Measurements from ENCODE around the gene BIN1. TPM values are rescaled to one million over a fixed set of nuclear protein-coding genes. Genes with fewer than 3 reads are reported as not detected.

BIN1 gene
- total RNA-seq, 1 experiment from 2014 or later, result 58.6 TPM

DNA sequence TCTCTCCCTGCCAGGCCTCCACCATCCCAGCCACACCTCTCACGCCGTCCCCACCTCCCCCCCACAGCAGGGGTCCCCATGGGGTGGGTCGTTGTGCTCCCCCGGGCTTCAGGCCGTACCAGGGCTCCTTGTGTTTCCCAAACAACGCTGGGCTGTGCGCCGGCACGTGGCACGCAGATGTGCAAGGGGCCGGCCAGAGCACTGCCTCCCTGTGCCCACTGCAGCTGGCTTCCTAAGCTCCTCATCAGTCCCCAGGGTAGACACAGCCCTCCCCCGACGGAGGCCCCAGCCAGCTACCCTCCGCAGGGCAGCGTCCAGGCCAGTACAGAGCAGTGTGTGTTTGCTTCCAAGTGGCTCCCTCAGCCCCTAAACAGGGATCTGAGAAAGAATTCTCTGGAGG lies 34.0 kb downstream of the BIN1 start:
- H3K27ac ChIP-seq (ENCODE audit: low read length), result no peak overlapping the region
- TF ChIP-seq POLR2AphosphoS5 (IDR thresholded peaks at IDR 0.05; ENCODE audit: low read depth, low read length) (no peak), SIN3A (IDR thresholded peaks at IDR 0.05; ENCODE audit: borderline replicate concordance, insufficient read depth, low read depth, low read length) (no peak), TCF7L2 (IDR thresholded peaks at IDR 0.05; ENCODE audit: low read depth, low read length) (no peak)
- TF ChIP-seq, protein P1, sequence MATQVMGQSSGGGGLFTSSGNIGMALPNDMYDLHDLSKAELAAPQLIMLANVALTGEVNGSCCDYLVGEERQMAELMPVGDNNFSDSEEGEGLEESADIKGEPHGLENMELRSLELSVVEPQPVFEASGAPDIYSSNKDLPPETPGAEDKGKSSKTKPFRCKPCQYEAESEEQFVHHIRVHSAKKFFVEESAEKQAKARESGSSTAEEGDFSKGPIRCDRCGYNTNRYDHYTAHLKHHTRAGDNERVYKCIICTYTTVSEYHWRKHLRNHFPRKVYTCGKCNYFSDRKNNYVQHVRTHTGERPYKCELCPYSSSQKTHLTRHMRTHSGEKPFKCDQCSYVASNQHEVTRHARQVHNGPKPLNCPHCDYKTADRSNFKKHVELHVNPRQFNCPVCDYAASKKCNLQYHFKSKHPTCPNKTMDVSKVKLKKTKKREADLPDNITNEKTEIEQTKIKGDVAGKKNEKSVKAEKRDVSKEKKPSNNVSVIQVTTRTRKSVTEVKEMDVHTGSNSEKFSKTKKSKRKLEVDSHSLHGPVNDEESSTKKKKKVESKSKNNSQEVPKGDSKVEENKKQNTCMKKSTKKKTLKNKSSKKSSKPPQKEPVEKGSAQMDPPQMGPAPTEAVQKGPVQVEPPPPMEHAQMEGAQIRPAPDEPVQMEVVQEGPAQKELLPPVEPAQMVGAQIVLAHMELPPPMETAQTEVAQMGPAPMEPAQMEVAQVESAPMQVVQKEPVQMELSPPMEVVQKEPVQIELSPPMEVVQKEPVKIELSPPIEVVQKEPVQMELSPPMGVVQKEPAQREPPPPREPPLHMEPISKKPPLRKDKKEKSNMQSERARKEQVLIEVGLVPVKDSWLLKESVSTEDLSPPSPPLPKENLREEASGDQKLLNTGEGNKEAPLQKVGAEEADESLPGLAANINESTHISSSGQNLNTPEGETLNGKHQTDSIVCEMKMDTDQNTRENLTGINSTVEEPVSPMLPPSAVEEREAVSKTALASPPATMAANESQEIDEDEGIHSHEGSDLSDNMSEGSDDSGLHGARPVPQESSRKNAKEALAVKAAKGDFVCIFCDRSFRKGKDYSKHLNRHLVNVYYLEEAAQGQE (IDR thresholded peaks at IDR 0.05; ENCODE audit: insufficient read depth in 1 of 2, low read depth in 2 of 2, low read length in 1 of 2), result no peak
- TF ChIP-seq, protein P2, sequence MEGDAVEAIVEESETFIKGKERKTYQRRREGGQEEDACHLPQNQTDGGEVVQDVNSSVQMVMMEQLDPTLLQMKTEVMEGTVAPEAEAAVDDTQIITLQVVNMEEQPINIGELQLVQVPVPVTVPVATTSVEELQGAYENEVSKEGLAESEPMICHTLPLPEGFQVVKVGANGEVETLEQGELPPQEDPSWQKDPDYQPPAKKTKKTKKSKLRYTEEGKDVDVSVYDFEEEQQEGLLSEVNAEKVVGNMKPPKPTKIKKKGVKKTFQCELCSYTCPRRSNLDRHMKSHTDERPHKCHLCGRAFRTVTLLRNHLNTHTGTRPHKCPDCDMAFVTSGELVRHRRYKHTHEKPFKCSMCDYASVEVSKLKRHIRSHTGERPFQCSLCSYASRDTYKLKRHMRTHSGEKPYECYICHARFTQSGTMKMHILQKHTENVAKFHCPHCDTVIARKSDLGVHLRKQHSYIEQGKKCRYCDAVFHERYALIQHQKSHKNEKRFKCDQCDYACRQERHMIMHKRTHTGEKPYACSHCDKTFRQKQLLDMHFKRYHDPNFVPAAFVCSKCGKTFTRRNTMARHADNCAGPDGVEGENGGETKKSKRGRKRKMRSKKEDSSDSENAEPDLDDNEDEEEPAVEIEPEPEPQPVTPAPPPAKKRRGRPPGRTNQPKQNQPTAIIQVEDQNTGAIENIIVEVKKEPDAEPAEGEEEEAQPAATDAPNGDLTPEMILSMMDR (IDR thresholded peaks at IDR 0.05), result no peak
- in situ Hi-C loops (cut with HindIII; ENCODE audit: low pct_unique_long_range_greater_than_20kb, low sequenced_read_pairs) (no loop called here), intact Hi-C loops (cut with micrococcal nuclease; ENCODE audit: unreplicated experiment) (no loop called here)
- H3K4me3 ChIP-seq (ENCODE audit: low read depth in 2 of 2, low read length in 2 of 2), result no peak overlapping the region
- DNase-seq (ENCODE audit: low read depth, low spot score) (no peak), ATAC-seq (no peak)
- no TSS peak for BruUV-seq (replicated peaks)
- POLR2A ChIA-PET, result no interaction called here
- H3K36me3 ChIP-seq (ENCODE audit: control insufficient read depth, insufficient read depth, low read length), result no peaks in the 10 kb centered on the region
- H3K9me3 ChIP-seq (ENCODE audit: control insufficient read depth, insufficient read depth, low read depth, low read length), result no peaks in the 10 kb centered on the region
- no peaks in the 10 kb centered on the region for H3K27me3 ChIP-seq (ENCODE audit: control insufficient read depth, insufficient read depth, low read length)
- H3K4me1 ChIP-seq (ENCODE audit: control insufficient read depth, insufficient read depth, low read length), result peaks cover 6% of the 10 kb centered on the region
- CTCF ChIA-PET, result no interaction called here

DNA sequence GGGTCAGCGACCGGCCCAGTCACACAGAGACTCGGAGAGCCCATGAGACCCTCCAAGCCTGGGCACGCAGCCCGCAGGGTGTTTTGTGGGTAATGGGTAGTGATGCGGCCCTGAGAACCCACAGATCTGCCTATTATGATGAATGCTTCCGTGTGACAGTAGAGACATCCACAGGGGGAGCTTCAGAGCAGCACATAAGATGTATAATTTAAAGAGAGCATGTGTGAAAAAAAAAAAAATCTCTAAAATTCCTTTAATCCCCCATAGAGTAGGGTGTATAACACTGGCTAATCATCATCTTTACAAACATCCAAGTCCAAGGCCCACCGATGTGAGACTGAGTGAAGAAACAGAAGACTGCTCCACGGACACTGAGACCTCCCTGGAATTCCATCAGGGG lies 34.6 kb downstream of the BIN1 start:
- BruUV-seq (replicated peaks), result no TSS peak
- H3K4me3 ChIP-seq (ENCODE audit: low read depth in 2 of 2, low read length in 2 of 2), result no peak overlapping the region
- in situ Hi-C loops (cut with HindIII; ENCODE audit: low pct_unique_long_range_greater_than_20kb, low sequenced_read_pairs) (no loop called here), intact Hi-C loops (cut with micrococcal nuclease; ENCODE audit: unreplicated experiment) (no loop called here)
- no peak for DNase-seq (ENCODE audit: low read depth, low spot score)
- ChIA-PET CTCF (interaction anchor here (0.6 kb wide), 1 partner anchor 31 kb away, joined by 8 read pairs; no protein-coding TSS in a partner anchor), POLR2A (no interaction called here)
- peaks cover 9% of the 10 kb centered on the region for H3K4me1 ChIP-seq (ENCODE audit: control insufficient read depth, insufficient read depth, low read length)
- H3K27ac ChIP-seq (ENCODE audit: low read length), result no peak overlapping the region
- no peaks in the 10 kb centered on the region for H3K9me3 ChIP-seq (ENCODE audit: control insufficient read depth, insufficient read depth, low read depth, low read length)
- TF ChIP-seq POLR2AphosphoS5 (IDR thresholded peaks at IDR 0.05; ENCODE audit: low read depth, low read length) (no peak), SIN3A (IDR thresholded peaks at IDR 0.05; ENCODE audit: borderline replicate concordance, insufficient read depth, low read depth, low read length) (no peak), TCF7L2 (IDR thresholded peaks at IDR 0.05; ENCODE audit: low read depth, low read length) (no peak)
- TF ChIP-seq, protein P2 (IDR thresholded peaks at IDR 0.05), result no peak
- TF ChIP-seq, protein P1 (IDR thresholded peaks at IDR 0.05; ENCODE audit: insufficient read depth in 1 of 2, low read depth in 2 of 2, low read length in 1 of 2), result no peak
- no peaks in the 10 kb centered on the region for H3K36me3 ChIP-seq (ENCODE audit: control insufficient read depth, insufficient read depth, low read length)
- ATAC-seq, result no peak
- no peaks in the 10 kb centered on the region for H3K27me3 ChIP-seq (ENCODE audit: control insufficient read depth, insufficient read depth, low read length)

Measured in Panc1 (cell line).